NCI-H146 treated with DMSO at 0.1 percent for 48 hours (cell line): ENCODE measurements around the gene HDAC2.
"Not testable (repeated sequence)": the region's sequence is repeated elsewhere in the genome, so short reads cannot be mapped to it uniquely, and the experiment has no call there.

Source experiments
- DNase-seq: peaks from one replicate; lab custom pipeline; 2025; ENCODE audit not compliant: unreplicated experiment; lab: John Stamatoyannopoulos, UW

HDAC2 gene

GRCh38 chr6:113920663-113921267 lies 50.2 kb downstream of the HDAC2 start:
- DNase-seq: no peak

- not testable (repeated sequence) for DNase-seq
These were observed 60.7 kb downstream of the HDAC2 start for GRCh38 chr6:113910285-113910684.

GRCh38 chr6:113909224-113909856 lies 61.6 kb downstream of the HDAC2 start:
- DNase-seq: peak; percentile 46

- no peak for DNase-seq
These were observed 62.1 kb downstream of the HDAC2 start for GRCh38 chr6:113908801-113909200.

GRCh38 chr6:113907102-113907815 lies 63.7 kb downstream of the HDAC2 start:
- DNase-seq: no peak

- DNase-seq: no peak
These were observed 67.2 kb downstream of the HDAC2 start for GRCh38 chr6:113903666-113904330.

GRCh38 chr6:113901482-113901881 lies 69.5 kb downstream of the HDAC2 start:
- no peak for DNase-seq

- DNase-seq: no peak
These were observed 76.0 kb downstream of the HDAC2 start for GRCh38 chr6:113894712-113895674.

- no peak for DNase-seq
These were observed 77.1 kb downstream of the HDAC2 start for GRCh38 chr6:113893866-113894265.

- DNase-seq: no peak
These were observed 77.5 kb downstream of the HDAC2 start for GRCh38 chr6:113893451-113893850.

GRCh38 chr6:113888956-113889630 lies 81.9 kb downstream of the HDAC2 start:
- DNase-seq: no peak

- no peak for DNase-seq
These were observed 82.5 kb downstream of the HDAC2 start for GRCh38 chr6:113888493-113888892.

GRCh38 chr6:113886512-113886911 lies 84.4 kb downstream of the HDAC2 start:
- no peak for DNase-seq

- no peak for DNase-seq
These were observed 86.9 kb downstream of the HDAC2 start for GRCh38 chr6:113884011-113884410.
